ENCODE results near the gene TCERG1.

DNA sequence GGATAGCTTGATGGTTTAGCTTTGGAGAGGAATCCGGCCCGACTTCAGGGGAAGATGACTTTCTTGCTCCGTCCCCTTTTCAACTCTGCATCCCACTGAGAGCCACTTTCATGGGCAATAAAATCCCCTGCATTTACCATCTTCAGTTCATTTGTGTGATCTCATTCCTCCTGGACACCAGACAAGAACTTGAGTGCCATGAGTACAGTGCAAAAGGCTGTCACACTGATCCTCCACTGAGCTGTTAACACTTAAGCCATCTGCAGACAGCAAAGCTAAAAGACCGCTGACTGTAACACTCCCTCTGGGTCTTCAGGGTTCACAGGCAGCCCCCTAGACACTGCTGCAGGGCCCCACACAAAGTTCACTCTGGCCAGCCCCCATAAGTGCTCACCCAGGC, 48.3 kb upstream of the TCERG1 start:
- TF ChIP-seq EZH2 (IDR thresholded peaks at IDR 0.05; ENCODE audit: insufficient read depth, poor library complexity, severe bottlenecking) (no peak), EZH2phosphoT487 (IDR thresholded peaks at IDR 0.05; ENCODE audit: insufficient read depth, low read depth) (no peak)
